ENCODE data around the gene FRAS1.

FRAS1 gene

DNA sequence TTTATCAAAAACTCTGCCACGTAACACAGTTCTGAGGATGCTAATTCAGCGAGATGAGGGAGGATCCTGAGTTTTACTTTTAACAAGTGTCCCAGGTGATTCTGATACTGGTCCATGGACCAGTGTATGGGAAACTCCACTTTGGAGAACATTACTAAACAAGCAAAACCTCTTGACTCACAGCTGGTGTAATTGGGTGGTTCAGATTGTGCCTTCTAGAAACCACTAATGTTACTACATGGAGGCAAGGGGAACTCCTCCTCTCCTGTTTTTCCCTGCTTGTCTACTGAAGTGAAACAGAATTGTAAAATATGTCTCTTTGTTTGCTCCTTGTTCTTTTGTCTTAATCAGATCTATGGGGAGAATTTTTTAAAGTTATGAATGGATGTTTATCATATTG lies 62.6 kb downstream of the FRAS1 start:
- TF ChIP-seq FOXP2 (optimal IDR thresholded peaks at IDR 0.05; ENCODE audit: borderline replicate concordance, extremely low read depth, extremely low read length, insufficient read depth): no peak
- no peak for TF ChIP-seq TAF1 (IDR thresholded peaks at IDR 0.05; ENCODE audit: borderline replicate concordance, insufficient read depth, low read length)
- no peak for TF ChIP-seq POLR2AphosphoS5 (IDR thresholded peaks at IDR 0.05; ENCODE audit: low read depth, low read length)
- TF ChIP-seq REST (IDR thresholded peaks at IDR 0.05; ENCODE audit: insufficient read depth in 1 of 2, low read depth in 2 of 2, low read length in 2 of 2): no peak
- TF ChIP-seq SIN3A (IDR thresholded peaks at IDR 0.05; ENCODE audit: borderline replicate concordance, insufficient read depth, low read length): no peak

DNA sequence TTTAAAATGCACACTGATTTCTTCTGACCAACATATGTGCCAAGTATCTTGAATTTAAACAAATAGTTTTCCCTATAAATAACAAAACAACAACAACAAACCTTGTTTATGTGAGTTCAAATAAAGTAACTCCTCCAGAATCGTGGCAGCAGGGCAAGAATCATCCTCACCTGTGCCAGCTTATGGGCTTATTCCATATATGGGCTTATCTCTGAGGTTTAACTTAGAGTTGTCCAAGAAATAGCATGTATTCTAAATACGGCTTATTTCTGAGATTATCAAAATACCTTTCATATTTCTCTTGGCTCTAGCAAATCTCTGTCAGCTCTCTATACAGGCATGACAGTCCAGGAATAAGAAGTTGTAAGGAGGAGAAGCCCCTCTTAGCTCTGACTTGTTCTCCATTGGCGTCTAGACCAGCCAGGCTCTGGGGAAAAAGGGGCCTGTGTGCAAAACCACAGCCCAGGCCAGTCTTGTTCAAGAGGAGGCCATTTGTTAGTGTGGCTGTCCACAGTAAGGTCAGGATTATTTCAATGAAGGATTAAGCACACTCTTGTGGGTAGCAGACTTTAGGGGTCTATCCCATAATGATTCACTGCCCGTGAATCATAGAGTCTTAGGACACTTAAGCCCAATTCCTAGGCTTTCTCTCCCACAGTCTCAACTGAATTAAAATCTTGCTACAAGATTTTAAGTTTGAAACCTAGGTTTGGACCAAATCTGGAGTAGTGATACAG lies 63.2 kb downstream of the FRAS1 start:
- TF ChIP-seq REST (IDR thresholded peaks at IDR 0.05; ENCODE audit: insufficient read depth in 1 of 2, low read depth in 2 of 2, low read length in 2 of 2) (no peak), POLR2AphosphoS5 (IDR thresholded peaks at IDR 0.05; ENCODE audit: low read depth, low read length) (no peak), SIN3A (IDR thresholded peaks at IDR 0.05; ENCODE audit: borderline replicate concordance, insufficient read depth, low read length) (no peak), FOXP2 (optimal IDR thresholded peaks at IDR 0.05; ENCODE audit: borderline replicate concordance, extremely low read depth, extremely low read length, insufficient read depth) (no peak), TAF1 (IDR thresholded peaks at IDR 0.05; ENCODE audit: borderline replicate concordance, insufficient read depth, low read length) (no peak)

- TF ChIP-seq POLR2AphosphoS5 (IDR thresholded peaks at IDR 0.05; ENCODE audit: low read depth, low read length) (no peak), TAF1 (IDR thresholded peaks at IDR 0.05; ENCODE audit: borderline replicate concordance, insufficient read depth, low read length) (no peak), FOXP2 (optimal IDR thresholded peaks at IDR 0.05; ENCODE audit: borderline replicate concordance, extremely low read depth, extremely low read length, insufficient read depth) (no peak)
Measured at GRCh38 chr4:78121338-78121904, 64.3 kb downstream of the FRAS1 start.

GRCh38 chr4:78129383-78130108 lies 72.4 kb downstream of the FRAS1 start:
- TF ChIP-seq TAF1 (IDR thresholded peaks at IDR 0.05; ENCODE audit: borderline replicate concordance, insufficient read depth, low read length) (no peak), REST (IDR thresholded peaks at IDR 0.05; ENCODE audit: insufficient read depth in 1 of 2, low read depth in 2 of 2, low read length in 2 of 2) (no peak), SIN3A (IDR thresholded peaks at IDR 0.05; ENCODE audit: borderline replicate concordance, insufficient read depth, low read length) (no peak), FOXP2 (optimal IDR thresholded peaks at IDR 0.05; ENCODE audit: borderline replicate concordance, extremely low read depth, extremely low read length, insufficient read depth) (no peak), POLR2AphosphoS5 (IDR thresholded peaks at IDR 0.05; ENCODE audit: low read depth, low read length) (no peak)

GRCh38 chr4:78131403-78131802 lies 74.3 kb downstream of the FRAS1 start:
- TF ChIP-seq POLR2AphosphoS5 (IDR thresholded peaks at IDR 0.05; ENCODE audit: low read depth, low read length) (no peak), TAF1 (IDR thresholded peaks at IDR 0.05; ENCODE audit: borderline replicate concordance, insufficient read depth, low read length) (no peak), REST (IDR thresholded peaks at IDR 0.05; ENCODE audit: insufficient read depth in 1 of 2, low read depth in 2 of 2, low read length in 2 of 2) (no peak), SIN3A (IDR thresholded peaks at IDR 0.05; ENCODE audit: borderline replicate concordance, insufficient read depth, low read length) (no peak), FOXP2 (optimal IDR thresholded peaks at IDR 0.05; ENCODE audit: borderline replicate concordance, extremely low read depth, extremely low read length, insufficient read depth) (no peak)

Measured in PFSK-1 (cell line).